Muscle of back (tissue), 13 donors: ENCODE results near the gene SIRPB2. TPM values are rescaled to one million over a fixed set of nuclear protein-coding genes. Genes with fewer than 3 reads are reported as not detected.

Source experiments
- DNase-seq, 3 donors: peaks; one replicate each; pipeline versions ENCODE4 v3.0.0 to v3.0.0-alpha.2; 2013
- long read RNA-seq, 9 donors: transcript quantifications; one replicate each; lab custom pipeline, GENCODE V29; 2026
- polyA plus RNA-seq, 10 donors: library from polyadenylated mRNA; unstranded; fragments of 120-200 nt; gene quantifications; one replicate each; pipeline ENCODE4 v1.2.1, GENCODE V29; 2013; ENCODE audit not compliant: insufficient read length in 10 of 10

Gene SIRPB2
- polyA plus RNA-seq, result 1 to 10 TPM in 9 of 10 donors, under 1 TPM in 1; 0.91 to 2.7 (median 1.9) TPM
- long read RNA-seq, donor 1, result 0 reads
- long read RNA-seq, donor 2, result 0 reads
- long read RNA-seq, donor 3, result 0 reads
- long read RNA-seq, donor 4, result 0 reads
- long read RNA-seq, donor 5, result 0 reads
- long read RNA-seq, donor 6, result 0 reads
- long read RNA-seq, donor 7, result 0 reads
- long read RNA-seq, donor 8, result 0 reads
- long read RNA-seq, donor 9, result 0 reads

GRCh38 chr20:1491281-1491840 is at the start of gene SIRPB2:
TSS of gene SIRPB2 (minus strand) at chr20:1491420. CDS start at chr20:1491359, 61 bp downstream.
- peak in 2 of 3 donors; percentile 18 to 52 for DNase-seq

GRCh38 chr20:1539816-1540419 is 48.7 kb upstream of the SIRPB2 start:
- DNase-seq, result no peak

- no peak for DNase-seq
These were observed 47.4 kb upstream of the SIRPB2 start for GRCh38 chr20:1538655-1539054.

DNA sequence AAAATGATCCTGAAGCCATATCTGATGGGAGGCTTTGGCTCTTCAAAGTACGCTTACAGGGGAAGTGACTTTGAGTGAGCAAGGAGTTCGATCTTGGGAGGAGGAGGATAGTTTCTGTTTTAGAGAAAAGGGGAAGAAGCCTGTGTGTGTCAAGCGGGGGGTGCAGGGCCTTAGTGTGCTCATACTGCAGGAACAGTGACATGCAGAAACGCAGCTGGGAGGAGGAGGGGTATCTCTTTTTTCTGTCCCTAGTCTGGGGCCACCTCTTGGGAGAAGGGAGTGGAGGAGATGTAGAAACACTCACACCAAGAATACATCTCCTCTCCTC is 46.5 kb upstream of the SIRPB2 start:
- DNase-seq, result peak in 2 of 3 donors; percentile 15 to 42

GRCh38 chr20:1536893-1537730 is 45.9 kb upstream of the SIRPB2 start:
- DNase-seq, result peak in 1 of 3 donors; percentile 35

GRCh38 chr20:1535420-1536175 is 44.4 kb upstream of the SIRPB2 start:
- peak in 1 of 3 donors; percentile 18 for DNase-seq

GRCh38 chr20:1534526-1534925 is 43.3 kb upstream of the SIRPB2 start:
- DNase-seq, result no peak

GRCh38 chr20:1533059-1533458 is 41.8 kb upstream of the SIRPB2 start:
- no peak for DNase-seq

- DNase-seq, result no peak
These were observed 37.6 kb upstream of the SIRPB2 start for GRCh38 chr20:1528811-1529210.

GRCh38 chr20:1527923-1528322 is 36.7 kb upstream of the SIRPB2 start:
- DNase-seq, result no peak

DNA sequence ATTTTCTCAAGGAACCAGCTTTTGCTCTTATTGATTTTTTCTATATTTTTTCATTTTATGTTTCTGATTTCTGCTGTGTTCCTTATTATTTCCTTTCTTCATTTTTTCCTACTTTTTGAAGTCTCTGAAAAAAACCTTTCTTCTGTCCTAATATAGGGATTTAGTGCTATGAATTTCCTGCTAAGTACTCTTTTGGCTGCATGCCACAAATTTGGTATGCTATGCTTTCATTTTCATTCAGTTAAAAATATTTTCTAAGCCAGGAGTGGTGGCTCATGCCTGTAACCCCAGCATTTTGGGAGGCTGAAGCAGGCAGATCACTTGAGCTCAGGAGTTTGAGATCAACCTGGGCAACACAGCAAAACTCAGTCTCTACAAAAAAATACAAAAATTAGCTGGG is 35.7 kb upstream of the SIRPB2 start:
- DNase-seq, result no peak

DNA sequence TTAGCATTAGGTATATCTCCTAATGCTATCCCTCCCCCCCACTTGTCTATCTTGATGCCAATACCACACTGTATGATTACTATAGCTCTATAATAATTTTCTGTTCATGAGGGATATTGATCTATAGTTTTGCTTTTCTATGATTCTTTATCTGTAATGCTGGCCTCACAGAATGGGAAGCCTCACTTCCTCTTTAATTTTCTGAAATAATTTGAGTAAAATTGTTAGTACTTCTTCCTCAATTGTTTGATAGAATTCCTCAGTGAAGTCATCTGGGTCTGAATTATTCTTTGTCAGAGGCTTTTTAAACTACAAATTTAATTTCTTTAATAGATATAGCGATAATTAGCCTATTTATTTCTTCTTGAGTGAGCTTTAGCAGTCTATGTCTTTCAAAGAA is 35.1 kb upstream of the SIRPB2 start:
- no peak for DNase-seq

- DNase-seq, result no peak
These were observed 32.8 kb upstream of the SIRPB2 start for GRCh38 chr20:1524004-1524403.

GRCh38 chr20:1517010-1517409 is 25.8 kb upstream of the SIRPB2 start:
- no peak for DNase-seq

GRCh38 chr20:1513801-1514200 is 22.6 kb upstream of the SIRPB2 start:
- DNase-seq, result no peak

- peak in 2 of 3 donors; percentile 14 to 34 for DNase-seq
These were observed 18.0 kb upstream of the SIRPB2 start for GRCh38 chr20:1509237-1509636.

DNA sequence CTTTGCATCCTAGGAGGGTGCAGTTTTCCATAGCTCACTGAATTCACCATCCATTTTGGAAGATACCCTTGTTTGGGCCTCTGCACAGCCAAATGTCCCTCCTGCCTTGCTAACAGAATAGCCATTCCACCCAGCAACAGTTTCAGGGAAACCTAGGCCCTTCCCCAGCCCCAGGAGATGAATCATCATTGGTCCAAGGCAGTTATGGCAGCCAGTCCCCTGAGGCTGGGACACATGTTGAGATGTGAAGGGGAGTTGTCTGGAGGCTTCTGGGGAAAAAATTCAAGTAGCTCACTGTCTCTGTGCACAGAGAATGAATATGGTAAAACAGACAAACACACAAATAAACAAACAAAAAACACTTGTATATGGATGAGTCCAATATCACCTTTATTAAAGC is 17.4 kb upstream of the SIRPB2 start:
- DNase-seq, result no peak

- DNase-seq, result no peak
These were observed 16.1 kb upstream of the SIRPB2 start for GRCh38 chr20:1507276-1507675.

DNA sequence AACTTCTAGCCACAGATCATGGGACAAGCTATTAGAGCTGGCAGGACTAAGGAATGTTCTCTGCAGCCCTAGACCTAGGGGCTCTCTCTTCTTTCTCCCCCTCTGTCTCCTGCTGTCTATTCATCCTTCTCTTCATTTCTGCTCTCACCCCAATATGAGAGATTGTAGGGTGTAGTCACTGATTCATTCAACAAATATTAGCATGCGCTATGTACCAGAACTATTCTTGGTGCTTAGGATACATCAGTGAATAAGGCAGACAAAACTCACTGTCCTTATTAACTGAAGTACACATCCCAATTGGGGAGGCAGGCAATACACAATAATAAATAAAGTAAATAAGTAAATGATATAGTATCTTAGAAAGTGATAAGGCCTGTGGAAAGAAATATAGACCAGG is 14.7 kb upstream of the SIRPB2 start:
- no peak for DNase-seq

GRCh38 chr20:1505361-1505760 is 14.1 kb upstream of the SIRPB2 start:
- no peak for DNase-seq

DNA sequence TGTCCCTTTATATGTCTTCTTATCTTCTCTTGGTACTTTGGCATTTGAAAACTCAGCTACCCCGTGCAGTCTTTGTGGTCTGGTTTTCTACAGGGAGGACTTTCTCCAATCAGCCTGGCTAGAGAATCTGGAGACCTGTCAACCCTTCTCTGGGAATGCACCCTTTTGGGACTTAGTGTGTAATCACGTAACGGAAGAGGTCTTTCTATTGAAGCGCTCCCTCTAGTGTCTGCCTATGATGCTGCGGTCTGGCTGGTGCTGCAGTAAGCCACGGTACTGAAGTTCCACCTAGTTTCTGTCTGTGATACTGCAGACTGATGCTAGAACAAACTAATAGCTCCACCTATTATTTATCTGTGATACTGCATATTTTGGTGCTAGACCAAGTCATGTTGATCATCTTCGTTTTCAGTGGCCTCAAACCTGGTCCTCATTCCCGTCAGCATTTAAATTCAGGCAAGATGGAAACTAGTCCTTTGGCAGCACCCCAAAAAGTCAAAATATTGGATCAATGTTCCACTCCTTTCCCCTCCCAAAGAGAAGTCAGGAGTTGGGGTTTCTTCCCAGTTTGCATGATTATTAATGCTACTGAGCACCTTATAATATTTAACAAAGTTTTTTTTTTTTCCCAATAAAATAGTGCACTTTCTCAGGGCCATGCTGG is 12.5 kb upstream of the SIRPB2 start:
- DNase-seq, result peak; percentile 48 to 70 (median 60)
